HG02798 (cell line): Measurements from ENCODE around the gene UBC.

Experiments
- ATAC-seq: cut with Tn5 transposase; IDR thresholded peaks from one replicate; pipeline ENCODE4 v1.9.1; 2021; ENCODE audit warnings: mild to moderate bottlenecking; ENCODE audit not compliant: unreplicated experiment, poor library complexity

The UBC gene

DNA sequence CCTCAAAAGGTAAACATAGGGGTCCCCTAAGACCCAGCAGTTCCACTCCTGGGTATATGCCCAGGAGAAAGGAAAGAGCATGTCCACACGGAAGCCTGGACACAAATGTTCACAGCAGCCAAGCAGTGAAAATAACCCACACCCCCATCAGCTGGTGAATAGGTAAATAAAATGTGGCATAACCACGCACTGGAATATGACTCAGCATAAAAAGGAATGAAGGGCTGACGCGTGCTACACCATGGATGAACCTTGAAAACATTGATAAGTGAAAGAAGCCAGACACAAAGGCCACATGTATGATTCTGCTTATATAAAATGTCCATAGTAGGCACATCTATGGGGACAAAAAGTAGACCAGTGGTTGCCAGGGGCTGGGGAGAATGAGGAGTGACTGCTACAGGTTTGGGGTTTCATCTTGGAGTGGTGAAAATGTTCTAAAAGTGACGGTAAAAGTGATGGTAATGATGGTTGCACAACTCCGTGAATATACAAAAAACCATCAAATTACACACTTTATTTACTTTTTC, 47.0 kb downstream of the UBC start:
- no peak for ATAC-seq

DNA sequence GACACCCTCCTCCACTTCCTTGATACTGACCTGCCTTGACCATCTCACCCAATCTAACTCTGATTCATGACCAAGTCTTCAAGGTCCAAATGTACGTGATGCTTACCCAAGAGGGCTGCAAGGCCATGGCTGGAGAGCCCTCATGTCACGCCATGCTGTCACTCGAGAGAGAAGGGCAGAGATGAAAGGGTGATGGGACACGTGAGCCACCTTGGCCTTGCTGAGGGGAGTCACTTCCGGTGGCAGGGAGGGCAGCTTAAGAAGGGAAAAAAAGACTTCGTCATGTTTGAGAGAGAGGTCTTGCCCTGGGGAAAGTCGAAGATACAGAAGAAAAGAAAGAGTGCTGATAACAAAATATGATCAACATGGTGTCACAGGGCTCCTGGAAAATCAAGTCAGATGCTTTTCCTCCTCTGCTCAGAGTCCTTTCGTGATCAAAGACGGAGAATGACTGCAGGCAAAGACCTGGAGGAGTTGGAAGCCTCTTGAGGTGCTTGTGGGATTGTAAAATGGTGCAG, 47.5 kb downstream of the UBC start:
- ATAC-seq, result no peak

DNA sequence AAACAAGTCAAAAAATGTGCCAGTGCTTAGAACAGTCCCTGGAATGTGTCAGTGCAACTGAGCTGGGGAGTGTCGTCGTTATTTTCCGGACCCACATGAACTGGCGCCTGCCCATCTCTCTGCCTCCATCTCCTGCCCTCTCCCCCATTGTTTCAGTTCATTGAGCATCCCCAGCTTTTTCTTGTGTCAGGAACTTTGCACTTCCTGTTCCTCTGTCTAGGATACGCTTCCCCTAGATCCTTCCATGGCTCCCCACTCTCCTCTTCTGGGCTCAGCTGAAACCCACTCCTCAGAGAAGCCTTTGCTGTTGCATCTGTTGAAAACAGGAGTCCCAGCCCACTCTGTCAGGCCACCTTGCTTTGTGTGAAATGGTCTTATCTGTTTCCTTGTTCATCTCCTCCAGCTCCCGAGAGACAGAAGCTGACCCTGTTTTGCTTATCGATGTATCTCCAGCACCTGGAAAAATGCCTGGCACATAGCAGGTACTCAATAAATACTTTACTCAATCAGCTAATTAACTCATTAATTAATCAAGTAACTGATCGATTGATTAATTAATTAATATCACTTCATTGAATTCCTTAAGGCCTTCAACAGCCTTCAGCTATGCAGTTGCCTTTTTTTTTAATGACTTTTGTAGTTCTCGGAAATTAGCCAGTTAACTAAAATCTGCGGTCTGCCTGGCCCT, 48.1 kb downstream of the UBC start:
- no peak for ATAC-seq

DNA sequence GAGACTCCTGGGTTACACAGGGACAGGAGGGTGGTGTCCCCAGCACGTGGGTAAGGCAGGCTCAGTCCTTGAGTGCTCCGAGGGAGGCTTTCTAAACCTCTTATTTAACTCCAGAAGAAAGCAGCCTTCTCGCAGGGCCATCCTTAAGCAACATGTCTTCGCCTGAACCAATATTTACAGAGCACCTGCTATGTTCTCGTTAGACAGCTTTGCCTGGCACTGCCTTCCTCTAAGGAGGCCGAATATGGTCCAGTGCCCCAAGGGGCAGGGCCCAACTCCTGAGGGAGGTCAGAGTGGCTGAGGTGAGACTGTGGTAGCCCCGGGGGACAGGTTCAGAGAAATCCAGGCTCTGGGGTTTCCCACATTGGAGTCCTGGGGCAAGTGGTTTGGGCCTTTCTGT, 48.7 kb downstream of the UBC start:
- no peak for ATAC-seq

DNA sequence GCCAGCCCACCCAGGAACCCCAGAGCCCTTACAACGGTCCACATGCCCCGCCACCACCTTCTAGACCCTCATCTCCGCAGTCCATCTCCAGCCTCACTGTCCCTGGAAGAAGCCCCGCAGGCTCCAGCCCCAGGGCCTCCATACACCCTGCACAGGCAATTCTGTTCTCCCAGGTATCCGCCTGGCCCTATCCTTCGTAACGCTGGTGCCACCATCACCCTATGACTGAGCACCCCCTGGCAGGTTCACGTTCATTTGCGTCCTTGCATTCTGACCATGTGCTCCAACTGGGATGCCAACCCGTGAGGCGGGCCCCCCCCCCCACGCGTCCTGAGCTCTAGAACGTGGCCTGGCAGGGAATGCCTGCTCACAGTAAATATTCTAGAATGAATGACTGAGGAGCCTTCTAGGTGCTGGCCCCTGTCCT, 50.1 kb downstream of the UBC start:
- no peak for ATAC-seq

DNA sequence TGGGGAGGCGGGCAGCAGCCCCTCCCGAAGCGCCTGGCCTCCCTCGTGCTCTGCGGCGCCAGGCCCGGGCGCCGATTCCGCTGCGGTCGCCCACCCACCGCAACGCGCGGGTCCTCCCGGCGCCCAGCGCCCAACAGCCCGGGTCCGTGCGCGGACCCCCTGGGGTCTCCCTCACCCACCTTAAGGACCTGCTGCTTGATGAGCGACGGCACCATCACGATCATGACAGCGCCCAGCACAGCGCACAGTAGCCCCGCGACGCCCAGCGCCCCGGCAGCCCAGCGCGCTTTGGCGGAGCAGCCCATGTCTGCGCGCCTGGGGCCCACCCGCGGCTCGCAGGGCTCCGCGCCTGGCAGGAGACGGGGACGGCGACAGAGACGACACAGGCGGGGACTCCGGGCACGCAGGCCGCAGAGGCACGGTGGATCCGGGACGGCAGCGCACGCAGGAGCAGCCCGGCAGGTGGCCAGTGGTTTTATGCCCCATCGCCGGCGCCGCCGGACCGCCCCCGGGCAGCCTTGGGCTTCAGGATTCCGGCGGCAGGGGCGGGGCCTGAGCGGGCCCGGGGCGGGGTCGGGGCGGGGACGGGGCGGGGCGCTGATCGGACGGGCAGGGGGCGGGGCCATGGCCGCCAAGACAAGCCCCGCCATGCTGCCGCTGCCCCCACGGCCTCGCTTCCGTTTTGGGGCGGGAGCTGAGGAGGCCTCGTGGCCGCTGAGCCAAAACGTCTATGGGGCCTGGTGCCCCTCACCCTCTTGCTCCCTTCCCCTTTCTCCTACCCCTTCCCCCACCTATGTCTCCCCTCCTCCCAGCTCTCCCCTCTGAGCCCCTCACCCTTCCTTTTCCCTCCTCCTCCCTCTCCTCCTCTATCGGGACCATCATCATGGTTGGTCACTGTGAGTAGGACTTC, 50.8 kb downstream of the UBC start, which contains the start of gene SCARB1:
Gene SCARB1 (minus strand): TSS at position 449 of the 910 bp plus-strand sequence. CDS start 144 bp downstream, at position 305.
- ATAC-seq, result peak; percentile 81

DNA sequence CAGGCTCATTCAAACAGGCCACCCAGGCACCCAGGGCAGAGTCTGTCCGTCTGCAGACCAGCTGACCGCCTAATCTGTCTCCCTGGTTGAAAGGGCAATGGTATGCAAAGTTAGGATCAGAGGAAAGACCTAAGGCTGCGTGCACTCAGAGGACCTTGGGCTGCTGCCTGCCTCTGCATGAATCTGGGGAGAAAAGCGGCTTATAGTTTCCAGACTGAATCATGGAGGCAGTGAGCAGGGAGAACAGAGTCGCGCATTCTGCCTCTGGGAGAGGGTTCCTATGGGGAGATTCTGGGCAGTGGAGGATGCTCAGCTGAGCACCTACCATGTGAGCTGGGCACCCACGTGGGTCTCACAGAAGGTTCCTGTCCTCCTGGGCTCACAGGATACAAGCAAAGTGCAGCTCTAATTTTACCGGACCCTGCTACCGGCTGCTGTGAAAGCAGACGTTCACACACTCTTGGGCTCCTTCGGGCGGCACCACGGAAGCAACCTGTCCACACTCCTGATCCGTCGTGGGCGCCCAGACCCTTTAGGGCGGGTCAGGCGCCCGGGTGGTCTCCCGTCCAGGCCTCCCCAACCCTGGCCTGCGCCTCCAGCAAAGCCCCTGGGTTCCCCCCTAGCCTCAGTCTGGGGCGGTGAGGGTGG, 51.6 kb downstream of the UBC start:
- peak; percentile 20 for ATAC-seq

DNA sequence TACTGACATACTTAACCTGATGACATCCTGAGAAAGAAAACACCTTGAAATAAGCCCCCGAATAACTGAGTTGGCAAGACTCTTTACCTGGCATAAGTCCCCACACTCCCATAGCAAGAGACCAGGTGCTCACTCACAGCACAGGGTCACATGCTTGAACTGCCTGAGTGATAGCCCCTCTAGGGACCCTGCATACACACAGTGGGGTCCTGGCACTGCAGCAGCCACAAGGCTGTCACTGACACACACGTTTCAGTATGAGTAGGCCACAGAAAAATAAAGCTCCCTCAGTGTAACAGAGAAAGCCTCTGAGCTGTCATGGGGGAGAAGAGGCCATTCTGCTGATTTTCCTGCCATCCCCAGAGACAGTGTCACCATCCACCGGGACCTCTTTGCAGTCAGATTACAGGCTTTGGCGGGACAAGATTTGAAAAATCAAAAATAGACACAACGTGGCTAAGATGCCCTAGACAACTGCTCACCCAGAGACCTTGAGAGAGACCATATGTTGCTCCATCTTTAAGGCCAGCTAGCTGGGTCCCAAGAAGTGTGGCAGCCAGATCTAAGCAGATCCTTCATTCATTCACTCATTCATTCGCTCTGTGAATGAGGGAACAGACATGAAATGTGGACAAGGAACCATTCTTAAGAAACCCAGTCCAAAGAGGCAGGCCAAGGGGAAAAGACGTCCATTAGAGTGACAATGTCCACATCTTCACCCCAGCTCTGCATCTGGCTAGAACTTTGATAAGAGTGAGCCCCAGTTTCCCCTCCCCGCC, 52.4 kb downstream of the UBC start:
- ATAC-seq, result peak; percentile 20
